ENCODE measurements around the gene FLNB. TPM values are rescaled to one million over a fixed set of nuclear protein-coding genes. Genes with fewer than 3 reads are reported as not detected.
A peak's percentile ranks its signal among the peaks of the same experiment; 100 is the strongest.

FLNB gene
- total and polyA plus RNA-seq, 2 of the 13 experiments (the other 11 are each of a cell fraction or from before 2014, with no cell fraction given): 106 to 130 TPM

DNA sequence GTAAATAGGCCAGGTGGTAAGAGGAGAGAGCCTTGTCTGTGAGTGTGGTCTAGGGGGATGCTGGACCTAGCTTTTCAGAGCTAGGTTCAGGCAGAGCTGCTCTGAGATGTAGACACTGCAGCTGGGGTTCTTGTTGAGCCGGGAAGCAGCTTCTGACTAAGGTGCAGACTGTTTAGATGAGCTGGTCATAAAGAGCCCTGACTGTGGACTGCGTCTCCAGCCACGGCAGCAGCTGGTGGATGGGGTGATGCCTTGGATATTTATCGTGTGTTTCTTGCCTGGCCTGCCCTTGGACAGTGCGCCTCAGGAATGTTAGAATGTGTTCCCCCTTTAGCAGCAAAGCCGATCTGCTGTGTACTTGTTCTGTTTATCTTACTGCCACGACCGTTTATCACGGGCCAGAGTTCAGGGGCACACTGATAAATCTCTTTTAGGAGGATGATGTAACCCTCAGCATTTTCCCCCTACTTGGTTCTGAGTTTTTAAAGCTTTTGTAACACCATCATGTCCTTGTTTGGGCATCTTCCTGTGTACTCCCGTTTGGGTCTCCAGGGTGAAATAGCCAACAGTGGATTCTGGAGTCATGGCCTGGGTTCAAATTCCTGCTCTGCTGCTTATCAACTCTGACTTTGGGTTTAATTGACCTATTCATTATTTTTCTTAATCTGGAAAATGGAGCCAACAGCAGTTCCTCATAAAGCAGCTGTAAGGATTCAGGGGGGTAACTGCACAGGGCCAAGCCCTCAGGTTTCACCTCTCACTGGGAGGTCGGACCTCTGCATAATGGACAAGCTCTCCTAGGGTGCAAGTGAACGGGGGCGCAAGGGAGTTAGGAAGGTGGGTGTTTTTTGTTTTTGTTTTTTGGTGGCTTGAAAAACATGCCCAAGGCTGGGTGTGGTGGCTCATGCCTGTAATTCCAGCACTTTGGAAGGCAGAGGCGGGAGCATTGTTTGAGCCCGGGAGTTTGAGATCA, 51.4 kb downstream of the FLNB start (continued):
- no peak for TF ChIP-seq SOX6 (IDR thresholded peaks at IDR 0.05)
- peak; percentile 99 for TF ChIP-seq SOX6 (CRISPR knock-in tag; IDR thresholded peaks at IDR 0.05)
- TF ChIP-seq, protein P1, sequence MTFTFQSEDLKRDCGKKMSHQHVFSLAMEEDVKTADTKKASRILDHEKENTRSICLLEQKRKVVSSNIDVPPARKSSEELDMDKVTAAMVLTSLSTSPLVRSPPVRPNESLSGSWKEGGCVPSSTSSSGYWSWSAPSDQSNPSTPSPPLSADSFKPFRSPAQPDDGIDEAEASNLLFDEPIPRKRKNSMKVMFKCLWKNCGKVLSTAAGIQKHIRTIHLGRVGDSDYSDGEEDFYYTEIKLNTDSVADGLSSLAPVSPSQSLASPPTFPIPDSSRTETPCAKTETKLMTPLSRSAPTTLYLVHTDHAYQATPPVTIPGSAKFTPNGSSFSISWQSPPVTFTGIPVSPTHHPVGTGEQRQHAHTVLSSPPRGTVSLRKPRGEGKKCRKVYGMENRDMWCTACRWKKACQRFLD (CRISPR knock-in tag; IDR thresholded peaks at IDR 0.05; ENCODE audit: borderline replicate concordance): 0 out of 2 replicates have a peak, but pooled peaks have one; percentile 24
- TF ChIP-seq, protein P2, sequence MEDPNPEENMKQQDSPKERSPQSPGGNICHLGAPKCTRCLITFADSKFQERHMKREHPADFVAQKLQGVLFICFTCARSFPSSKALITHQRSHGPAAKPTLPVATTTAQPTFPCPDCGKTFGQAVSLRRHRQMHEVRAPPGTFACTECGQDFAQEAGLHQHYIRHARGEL (CRISPR knock-in tag; IDR thresholded peaks at IDR 0.05): no peak
- TF ChIP-seq BORCS8-MEF2B (CRISPR knock-in tag; IDR thresholded peaks at IDR 0.05): peak; percentile 76; the same call in 1 of the 2 replicates
- TF ChIP-seq, protein P3, sequence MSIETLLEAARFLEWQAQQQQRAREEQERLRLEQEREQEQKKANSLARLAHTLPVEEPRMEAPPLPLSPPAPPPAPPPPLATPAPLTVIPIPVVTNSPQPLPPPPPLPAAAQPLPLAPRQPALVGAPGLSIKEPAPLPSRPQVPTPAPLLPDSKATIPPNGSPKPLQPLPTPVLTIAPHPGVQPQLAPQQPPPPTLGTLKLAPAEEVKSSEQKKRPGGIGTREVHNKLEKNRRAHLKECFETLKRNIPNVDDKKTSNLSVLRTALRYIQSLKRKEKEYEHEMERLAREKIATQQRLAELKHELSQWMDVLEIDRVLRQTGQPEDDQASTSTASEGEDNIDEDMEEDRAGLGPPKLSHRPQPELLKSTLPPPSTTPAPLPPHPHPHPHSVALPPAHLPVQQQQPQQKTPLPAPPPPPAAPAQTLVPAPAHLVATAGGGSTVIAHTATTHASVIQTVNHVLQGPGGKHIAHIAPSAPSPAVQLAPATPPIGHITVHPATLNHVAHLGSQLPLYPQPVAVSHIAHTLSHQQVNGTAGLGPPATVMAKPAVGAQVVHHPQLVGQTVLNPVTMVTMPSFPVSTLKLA (IDR thresholded peaks at IDR 0.05): peak; percentile 26; the same call in 1 of the 2 replicates
- TF ChIP-seq ZNF737 (CRISPR knock-in tag; IDR thresholded peaks at IDR 0.05; ENCODE audit: borderline replicate concordance): no peak
- TF ChIP-seq YEATS2 (CRISPR knock-in tag; IDR thresholded peaks at IDR 0.05; ENCODE audit: borderline replicate concordance): peak; percentile 34; the same call in 1 of the 2 replicates
- TF ChIP-seq TCF7L2 (IDR thresholded peaks at IDR 0.05; ENCODE audit: low read depth, low read length): no peak
- TF ChIP-seq PRMT3 (CRISPR knock-in tag; IDR thresholded peaks at IDR 0.05; ENCODE audit: borderline replicate concordance, low read depth): peak; percentile 79; the same call in 1 of the 2 replicates
- TF ChIP-seq HNRNPLL (IDR thresholded peaks at IDR 0.05; ENCODE audit: low read depth, low read length, poor library complexity, severe bottlenecking): no peak
- TF ChIP-seq ELF4 (CRISPR knock-in tag; IDR thresholded peaks at IDR 0.05; ENCODE audit: borderline replicate concordance): no peak
- TF ChIP-seq POGZ (CRISPR knock-in tag; IDR thresholded peaks at IDR 0.05): peak; percentile 82
- TF ChIP-seq, protein P4, sequence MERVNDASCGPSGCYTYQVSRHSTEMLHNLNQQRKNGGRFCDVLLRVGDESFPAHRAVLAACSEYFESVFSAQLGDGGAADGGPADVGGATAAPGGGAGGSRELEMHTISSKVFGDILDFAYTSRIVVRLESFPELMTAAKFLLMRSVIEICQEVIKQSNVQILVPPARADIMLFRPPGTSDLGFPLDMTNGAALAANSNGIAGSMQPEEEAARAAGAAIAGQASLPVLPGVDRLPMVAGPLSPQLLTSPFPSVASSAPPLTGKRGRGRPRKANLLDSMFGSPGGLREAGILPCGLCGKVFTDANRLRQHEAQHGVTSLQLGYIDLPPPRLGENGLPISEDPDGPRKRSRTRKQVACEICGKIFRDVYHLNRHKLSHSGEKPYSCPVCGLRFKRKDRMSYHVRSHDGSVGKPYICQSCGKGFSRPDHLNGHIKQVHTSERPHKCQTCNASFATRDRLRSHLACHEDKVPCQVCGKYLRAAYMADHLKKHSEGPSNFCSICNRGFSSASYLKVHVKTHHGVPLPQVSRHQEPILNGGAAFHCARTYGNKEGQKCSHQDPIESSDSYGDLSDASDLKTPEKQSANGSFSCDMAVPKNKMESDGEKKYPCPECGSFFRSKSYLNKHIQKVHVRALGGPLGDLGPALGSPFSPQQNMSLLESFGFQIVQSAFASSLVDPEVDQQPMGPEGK (CRISPR knock-in tag; IDR thresholded peaks at IDR 0.05): peak; percentile 92
- TF ChIP-seq TOPORS (CRISPR knock-in tag; IDR thresholded peaks at IDR 0.05): peak; percentile 92
- TF ChIP-seq ZNF749 (CRISPR knock-in tag; IDR thresholded peaks at IDR 0.05; ENCODE audit: borderline replicate concordance): no peak; the same call in 1 of the 2 replicates
- 0 out of 2 replicates have a peak, but pooled peaks have one; percentile 34 for TF ChIP-seq MAFF (IDR thresholded peaks at IDR 0.05; ENCODE audit: low read depth, low read length)
